Neutrophil (primary cell): ENCODE results near the gene B3GNT3.
"Not testable (repeated sequence)": the region's sequence is repeated elsewhere in the genome, so short reads cannot be mapped to it uniquely, and the experiment has no call there.

Source experiments
- H3K27ac ChIP-seq: fragments of 200-600 bp; sonication (generic); 2 replicates; pipeline ENCODE4 v1.5.1; 2016; ENCODE audit warnings: mild to moderate bottlenecking, moderate library complexity
- H3K27me3 ChIP-seq: fragments of 200-600 bp; sonication (generic); 2 replicates; pipeline ENCODE4 v1.6.0; 2016; ENCODE audit warnings: mild to moderate bottlenecking
- H3K36me3 ChIP-seq: fragments of 200-600 bp; sonication (generic); 2 replicates; pipeline ENCODE4 v1.5.1; 2017
- H3K4me1 ChIP-seq, 2 experiments: fragments of 200-600 bp in 1 of 2; sonication (generic) in 1 of 2; 1 replicate in 1 of 2; 2 replicates in 1 of 2; pipeline versions ENCODE4 v1.5.1 to v1.6.1; 2013 to 2016; ENCODE audit warnings: low read depth in 1 of 2, low read length in 1 of 2, mild to moderate bottlenecking in 1 of 2, moderate library complexity in 1 of 2; ENCODE audit not compliant: control insufficient read depth in 1 of 2, insufficient read depth in 1 of 2
- H3K4me3 ChIP-seq, 2 experiments: fragments of 200-600 bp in 1 of 2; sonication (generic) in 1 of 2; 1 replicate in 1 of 2; 2 replicates in 1 of 2; pipeline ENCODE4 v1.5.1; 2013 to 2016; ENCODE audit warnings: low read depth in 1 of 2, low read length in 1 of 2, mild to moderate bottlenecking in 1 of 2, moderate library complexity in 1 of 2
- H3K9me3 ChIP-seq: fragments of 200-600 bp; sonication (generic); 2 replicates; pipeline ENCODE4 v1.5.1; 2016
- CTCF ChIP-seq: fragments of 200-600 bp; sonication (generic); IDR thresholded peaks from 2 replicates; pipeline ENCODE4 v1.5.1; 2016; ENCODE audit warnings: antibody characterized with exemption

B3GNT3 gene

GRCh38 chr19:17770613-17771012 lies 24.3 kb upstream of the B3GNT3 start:
- Histone ChIP-seq H3K36me3 (peaks cover 88% of the 10 kb centered on the region), H3K4me1 (peaks cover 13 to 14% of the 10 kb centered on the region in 2 experiments), H3K9me3 (no peaks in the 10 kb centered on the region), H3K27ac (no peak overlapping the region), H3K4me3 (no peak overlapping the region), H3K27me3 (no peaks in the 10 kb centered on the region)
- no peak for TF ChIP-seq CTCF

GRCh38 chr19:17772172-17772571 lies 22.8 kb upstream of the B3GNT3 start:
- peaks cover 93% of the 10 kb centered on the region for H3K36me3 ChIP-seq
- no peaks in the 10 kb centered on the region for H3K27me3 ChIP-seq
- H3K27ac ChIP-seq, result no peak overlapping the region
- no peaks in the 10 kb centered on the region for H3K4me1 ChIP-seq
- H3K4me3 ChIP-seq, result no peak overlapping the region
- TF ChIP-seq CTCF, result no peak
- no peaks in the 10 kb centered on the region for H3K9me3 ChIP-seq

GRCh38 chr19:17775245-17775927 lies 19.6 kb upstream of the B3GNT3 start:
- no peaks in the 10 kb centered on the region for H3K27me3 ChIP-seq
- H3K4me3 ChIP-seq, result no peak overlapping the region
- peak; percentile 62 for TF ChIP-seq CTCF
- H3K4me1 ChIP-seq, result peaks cover 17 to 18% of the 10 kb centered on the region in 2 experiments
- peaks cover 70% of the 10 kb centered on the region for H3K36me3 ChIP-seq
- no peaks in the 10 kb centered on the region for H3K9me3 ChIP-seq
- no peak overlapping the region for H3K27ac ChIP-seq

GRCh38 chr19:17775991-17776803 lies 18.7 kb upstream of the B3GNT3 start:
- Histone ChIP-seq H3K27ac (no peak overlapping the region), H3K27me3 (no peaks in the 10 kb centered on the region), H3K9me3 (no peaks in the 10 kb centered on the region), H3K4me3 (no peak overlapping the region), H3K4me1 (peaks cover 17 to 18% of the 10 kb centered on the region in 2 experiments), H3K36me3 (peaks cover 71% of the 10 kb centered on the region)
- TF ChIP-seq CTCF, result no peak

- peak overlapping the region; percentile 60 to 66 for H3K4me3 ChIP-seq
- peak overlapping the region; percentile 83 for H3K27ac ChIP-seq
- H3K4me1 ChIP-seq, result peaks cover 17 to 18% of the 10 kb centered on the region in 2 experiments
- H3K9me3 ChIP-seq, H3K27me3 ChIP-seq: not testable (repeated sequence)
- H3K36me3 ChIP-seq, result peaks cover 72% of the 10 kb centered on the region
These were observed 17.1 kb upstream of the B3GNT3 start for GRCh38 chr19:17777840-17778239.
